Stimulated activated naive CD8-positive, alpha-beta T cell treated with anti-CD3 and anti-CD28 coated beads, Interleukin-15, Interleukin-2, amounts not matched to agents 100 U/mL and 50 U/mL, for 24 hours (primary cell): Measurements from ENCODE around the gene RPS10.

ENCODE experiments used
- ATAC-seq: fragments of 150-1000 bp; cut with Tn5 transposase; one replicate; pipeline ENCODE4 v1.10.0; 2021
- DNase-seq: peaks from one replicate; pipeline ENCODE4 v3.0.0; 2021

RPS10 gene

DNA sequence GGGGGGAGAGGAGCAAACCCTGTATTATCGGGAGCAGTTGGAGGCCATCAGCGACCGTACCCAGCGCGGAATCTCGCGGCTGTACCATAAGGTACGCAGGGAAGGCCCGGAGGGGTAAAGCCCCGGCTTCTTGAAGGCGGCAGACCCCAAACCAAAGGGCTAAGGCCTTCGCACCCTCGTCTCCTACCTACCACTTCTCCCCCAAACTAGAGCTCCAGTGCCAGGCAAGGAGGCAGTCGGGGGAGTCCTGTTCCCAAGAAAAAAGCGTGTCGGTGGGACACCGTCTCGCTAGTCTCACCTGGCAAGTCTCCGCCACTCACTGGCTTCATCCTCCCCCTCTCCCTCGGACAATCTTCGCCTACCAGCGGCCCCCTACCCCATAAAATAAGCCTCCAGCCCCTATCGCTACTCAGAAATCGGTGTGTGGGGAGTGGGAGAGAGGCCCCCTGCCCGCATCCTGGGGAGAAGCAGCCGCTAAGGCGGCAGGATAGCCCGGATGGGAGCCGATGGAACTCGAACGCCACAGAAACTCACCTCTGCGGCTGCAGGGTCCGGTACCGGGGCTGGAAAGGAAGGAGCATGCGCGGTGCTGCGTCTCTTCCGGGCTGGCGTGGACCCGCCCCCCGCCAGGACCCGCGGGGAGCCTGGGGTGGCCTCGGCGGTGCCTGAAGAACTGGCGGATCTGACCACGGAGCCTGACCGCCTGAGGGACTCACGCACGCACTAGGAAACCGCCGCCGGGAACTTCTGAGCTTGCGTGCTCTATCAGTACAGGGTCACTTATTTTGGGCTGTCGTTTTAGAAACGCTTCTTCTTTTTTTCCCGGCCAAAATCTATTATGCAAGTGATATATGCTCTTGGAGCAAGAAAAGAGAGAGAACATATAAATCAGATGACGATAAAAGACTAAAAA is at the start of gene RPS10:
Gene RPS10, minus strand, starts transcription at position 572 of the 913 bp plus-strand sequence. CDS start 848 bp downstream, outside the sequence.
- peak; percentile 91 for ATAC-seq
- peak; percentile 96 for DNase-seq

DNA sequence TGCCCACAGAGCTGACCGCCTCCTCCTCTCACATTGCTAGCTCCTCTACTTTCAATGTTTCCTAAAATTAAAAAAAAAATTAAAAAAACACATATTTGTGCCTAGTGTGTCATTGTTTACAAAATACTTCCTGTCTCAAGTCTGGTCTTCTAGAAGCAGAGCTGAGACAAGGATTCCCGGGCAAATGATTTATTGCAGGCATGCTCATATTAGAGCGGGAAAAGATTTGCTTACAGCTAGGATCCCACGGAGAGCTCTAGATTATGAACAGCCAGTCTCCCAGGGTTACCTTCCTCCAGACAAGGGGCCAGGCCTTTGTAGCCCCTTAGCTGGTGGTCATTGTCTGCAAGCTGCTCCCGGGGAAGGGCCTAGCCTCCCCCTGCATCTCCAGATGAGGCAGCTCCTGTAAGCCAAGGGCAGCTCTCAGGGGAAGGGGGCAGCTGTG is 49.4 kb upstream of the RPS10 start:
- no peak for DNase-seq
- ATAC-seq: no peak

DNA sequence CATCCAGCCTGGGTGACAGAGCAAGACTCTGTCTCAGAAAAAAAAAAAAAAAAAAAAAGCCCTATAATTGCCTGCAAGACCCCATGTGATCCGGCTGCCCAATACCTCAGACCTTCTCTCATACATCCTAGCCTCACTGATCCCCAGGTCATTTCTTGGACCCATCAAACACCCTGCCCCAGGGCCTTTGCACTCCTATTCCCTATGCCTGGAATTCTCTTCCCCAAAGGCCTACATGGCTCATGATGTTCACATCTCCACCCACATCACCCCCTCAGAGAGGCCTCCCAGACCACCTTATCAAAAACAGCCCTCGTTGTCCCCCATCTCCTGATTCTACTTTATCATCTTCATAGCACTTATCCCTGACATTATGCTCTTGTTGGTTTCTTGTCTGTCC is 48.9 kb upstream of the RPS10 start:
- no peak for DNase-seq
- ATAC-seq: no peak

DNA sequence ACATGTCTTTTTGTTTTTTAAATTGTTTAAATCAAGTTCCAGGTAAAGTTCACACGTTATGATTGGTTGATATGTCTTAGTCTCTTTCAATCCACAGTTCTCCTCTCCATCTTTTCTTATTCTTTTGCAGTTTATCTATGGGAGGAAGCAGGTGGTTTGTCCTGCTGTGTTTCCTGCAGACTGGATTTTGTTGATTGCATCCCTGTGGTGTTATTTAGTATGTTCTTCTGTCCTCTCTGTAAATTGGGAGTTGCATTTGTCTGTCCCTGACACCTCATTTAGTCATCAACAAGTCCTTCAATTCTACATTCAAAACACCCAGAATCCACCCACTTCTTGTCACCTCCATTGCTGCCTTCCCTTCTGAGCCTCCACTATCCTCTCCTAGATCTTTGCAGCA is 48.1 kb upstream of the RPS10 start:
- DNase-seq (no peak), ATAC-seq (no peak)

DNA sequence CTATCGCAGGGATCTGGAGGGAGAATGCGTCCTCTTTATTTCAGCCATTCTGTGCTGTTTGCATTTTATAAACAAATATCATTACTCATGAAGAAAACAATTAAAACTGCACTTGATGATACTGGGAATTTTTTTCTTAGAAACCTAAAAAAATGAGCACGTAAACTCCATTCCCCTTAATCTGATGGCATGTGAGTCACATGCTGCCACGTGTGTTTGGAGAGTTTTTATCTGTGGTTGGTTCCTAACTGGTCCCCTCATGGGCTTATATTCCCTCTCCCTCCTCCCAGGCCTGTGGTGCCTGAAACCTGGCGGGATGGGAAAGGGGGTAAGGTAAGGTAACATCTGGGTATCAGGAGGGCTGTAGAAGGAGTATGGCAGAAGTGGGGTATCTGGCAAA is 46.6 kb upstream of the RPS10 start:
- ATAC-seq: no peak

DNA sequence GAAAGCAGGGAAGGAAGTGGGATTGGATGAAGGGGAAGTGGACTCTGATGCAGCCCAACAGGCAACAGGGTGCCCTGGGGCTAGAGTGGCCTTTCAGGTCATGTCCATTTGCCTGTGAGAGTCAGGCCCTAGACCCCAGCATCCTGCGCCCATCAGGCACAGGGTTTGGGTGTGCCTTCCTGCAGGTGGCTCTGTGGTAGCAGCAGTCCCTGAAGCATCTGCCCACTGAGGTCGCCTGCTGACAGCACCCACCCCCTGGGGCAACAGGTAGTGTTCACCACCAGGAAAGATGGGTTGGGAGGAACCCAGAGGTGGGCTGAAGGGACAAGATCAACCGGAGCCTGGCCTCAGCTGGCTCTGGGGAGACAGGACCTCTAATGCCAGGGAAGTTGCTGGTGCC is 43.6 kb upstream of the RPS10 start:
- ATAC-seq (no peak), DNase-seq (no peak)

More for the DNA sequence above, 46.6 kb upstream of the RPS10 start:
- DNase-seq: no peak

DNA sequence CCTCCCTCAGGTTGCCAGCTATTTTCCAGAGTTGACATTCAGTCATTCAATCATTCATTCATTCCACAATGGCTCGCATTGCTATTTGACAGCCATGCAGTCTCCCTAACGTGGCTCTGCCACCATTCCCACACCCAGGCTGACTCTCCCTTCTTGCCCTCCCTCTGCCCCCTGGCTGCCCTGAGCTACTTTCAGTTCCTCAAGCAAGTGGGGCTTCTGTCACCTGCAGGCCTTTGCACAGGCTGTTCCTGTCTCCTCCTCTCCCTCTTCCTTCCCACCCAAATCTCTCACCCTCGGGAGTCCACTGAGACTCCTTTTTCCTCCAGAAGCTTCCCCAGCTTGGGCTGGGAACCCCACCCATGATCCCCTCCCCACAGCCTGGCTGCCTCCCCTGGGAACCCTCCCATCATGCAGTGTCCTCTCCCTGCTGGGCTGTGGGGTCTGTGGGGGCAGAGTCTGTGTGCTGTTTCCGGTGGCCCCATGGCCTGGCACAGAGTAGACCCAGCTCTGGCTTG is 42.6 kb upstream of the RPS10 start:
- DNase-seq (no peak), ATAC-seq (no peak)

DNA sequence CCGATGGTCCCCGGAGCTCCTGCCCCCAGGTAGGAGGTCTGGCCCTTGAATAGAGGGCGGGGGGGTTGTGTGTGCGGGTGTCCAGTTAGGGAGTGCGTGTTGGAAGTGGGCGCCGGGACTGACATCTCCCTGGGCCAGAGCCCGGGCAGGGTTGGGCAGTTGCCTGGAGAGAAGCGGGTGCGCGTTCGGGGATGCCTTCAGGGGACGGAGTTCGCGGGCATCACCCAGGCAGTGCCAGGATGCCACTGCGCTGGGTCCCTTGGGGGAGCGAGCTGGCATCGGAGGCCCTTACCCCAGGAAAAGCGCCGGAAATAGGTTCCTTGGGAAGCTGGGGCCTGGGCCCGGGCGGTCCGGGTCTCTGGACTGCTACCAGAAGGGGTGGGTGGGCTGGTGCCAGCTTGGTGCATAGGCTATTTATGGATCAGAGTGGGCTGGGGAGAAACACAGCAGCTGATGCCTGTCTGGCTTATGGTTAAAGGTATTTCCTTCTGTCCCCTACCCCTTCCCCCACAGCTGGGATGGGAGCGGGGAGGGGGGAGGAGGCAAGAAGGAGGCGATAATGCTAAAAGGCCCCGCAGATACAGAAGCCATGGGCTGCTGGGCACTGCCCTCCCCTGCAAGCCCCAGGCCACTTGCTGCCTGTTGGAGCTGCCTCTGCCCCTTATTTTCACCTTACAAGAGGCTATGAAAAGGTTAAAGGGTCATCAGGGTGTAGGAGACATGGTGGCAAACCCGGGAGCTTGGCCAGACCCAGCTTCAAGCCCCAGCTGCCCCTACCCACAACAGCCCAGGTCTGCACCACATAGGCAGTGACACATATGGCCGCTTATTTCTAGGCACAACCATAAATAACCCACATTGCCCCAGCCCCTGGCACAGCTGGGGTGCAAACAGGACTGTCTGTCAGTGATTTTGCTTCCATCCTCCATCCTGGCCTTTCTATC is 40.6 kb upstream of the RPS10 start:
- ATAC-seq: no peak
- DNase-seq: no peak

DNA sequence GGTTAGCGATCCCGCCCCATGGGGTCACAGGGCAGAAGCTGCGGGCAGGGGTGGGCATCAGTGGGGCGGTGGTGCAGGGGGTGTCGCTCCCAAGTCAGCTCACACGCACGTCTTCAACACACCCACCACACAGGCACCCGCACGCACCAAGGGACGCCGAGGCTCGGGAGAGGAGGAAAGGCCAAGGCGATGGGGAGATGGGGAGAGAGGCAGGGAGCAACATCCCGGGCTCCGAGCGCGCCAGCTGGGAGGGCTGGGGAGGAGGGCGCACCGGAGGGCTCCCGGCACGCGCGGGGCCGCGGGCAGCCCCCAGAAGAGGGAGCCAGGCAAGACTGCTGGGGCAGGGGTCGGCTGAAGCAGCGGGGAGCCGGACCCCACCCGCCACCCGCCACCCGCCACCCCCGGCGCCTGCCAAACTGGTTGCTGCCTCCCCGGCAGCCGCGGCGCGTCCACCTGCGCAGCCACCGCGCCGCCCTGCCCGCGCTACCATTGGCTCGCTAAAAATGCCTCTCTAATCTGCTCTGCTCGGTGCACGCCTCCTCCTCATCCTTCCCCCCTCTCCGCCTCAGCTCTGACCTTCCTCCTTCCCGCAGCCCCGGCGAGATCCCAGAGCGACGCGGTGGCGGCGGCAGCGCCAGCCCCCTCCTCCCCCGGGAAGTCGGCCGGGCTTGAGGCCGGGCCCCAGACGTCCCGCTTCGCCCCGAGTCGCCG is 39.8 kb upstream of the RPS10 start, which contains the start of gene PACSIN1:
Gene PACSIN1, plus strand, starts transcription at position 546 of the 711 bp plus-strand sequence. CDS start 60,230 bp downstream, outside the sequence.
- peak; percentile 21 for DNase-seq
- no peak for ATAC-seq

DNA sequence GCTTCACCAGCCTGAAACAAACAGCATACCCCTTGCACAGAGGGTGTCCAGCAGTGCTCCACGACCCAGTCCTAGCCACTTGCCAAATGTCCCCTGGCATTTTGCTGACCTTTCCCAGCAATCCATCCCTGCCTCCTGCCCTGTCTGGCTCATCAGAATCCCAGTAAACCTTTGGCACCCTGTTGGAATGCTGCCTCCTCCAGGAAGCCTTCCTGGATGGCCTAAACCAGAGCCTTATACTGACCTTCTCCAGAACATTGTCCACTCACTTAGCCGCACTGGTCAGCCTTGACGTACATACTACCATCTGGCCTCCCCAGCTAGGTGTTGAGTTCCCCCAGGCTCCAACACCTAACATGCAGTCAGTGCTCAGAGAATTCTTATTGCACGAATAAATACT is 38.0 kb upstream of the RPS10 start:
- no peak for ATAC-seq

DNA sequence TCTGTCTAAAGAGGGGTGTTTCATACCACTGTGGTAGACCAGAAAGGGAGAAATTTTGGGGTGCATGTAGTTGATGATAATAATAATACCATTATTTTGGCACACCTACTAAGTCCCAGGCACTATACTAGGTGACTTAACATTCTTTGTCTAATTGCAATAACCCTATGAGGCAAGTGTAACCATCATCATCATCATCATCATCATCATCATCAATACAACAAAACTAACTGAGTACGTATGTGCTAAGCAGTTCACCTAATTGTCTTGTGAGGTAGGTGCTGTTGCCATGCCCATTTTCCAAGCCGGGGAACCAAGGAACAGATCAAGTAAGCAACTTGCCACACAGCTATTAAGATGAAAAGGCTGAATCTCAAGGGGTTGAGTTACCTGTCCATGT is 37.4 kb upstream of the RPS10 start:
- ATAC-seq (no peak), DNase-seq (no peak)

More for the DNA sequence above, 38.0 kb upstream of the RPS10 start:
- no peak for DNase-seq

DNA sequence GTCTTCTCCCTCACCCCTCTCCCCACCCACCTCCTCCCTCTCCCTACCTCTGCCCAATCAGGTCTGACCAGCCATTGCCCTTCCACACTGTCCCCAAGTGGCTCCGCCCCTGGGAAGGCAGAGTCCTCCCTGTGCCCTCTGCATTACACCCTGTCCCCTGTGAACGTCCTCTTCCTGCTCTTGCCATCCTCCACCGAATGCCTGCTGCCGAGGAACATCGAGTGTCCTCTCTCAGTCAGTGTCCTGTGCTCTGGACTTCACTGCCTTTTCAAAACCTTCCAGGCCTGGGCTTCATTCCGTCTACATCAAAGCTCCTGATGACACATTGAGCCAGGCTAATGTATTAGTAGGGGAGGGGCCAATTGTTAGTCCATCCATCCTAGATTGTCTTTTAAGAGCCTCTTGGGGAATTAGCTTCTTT is 36.7 kb upstream of the RPS10 start:
- DNase-seq (no peak), ATAC-seq (no peak)

DNA sequence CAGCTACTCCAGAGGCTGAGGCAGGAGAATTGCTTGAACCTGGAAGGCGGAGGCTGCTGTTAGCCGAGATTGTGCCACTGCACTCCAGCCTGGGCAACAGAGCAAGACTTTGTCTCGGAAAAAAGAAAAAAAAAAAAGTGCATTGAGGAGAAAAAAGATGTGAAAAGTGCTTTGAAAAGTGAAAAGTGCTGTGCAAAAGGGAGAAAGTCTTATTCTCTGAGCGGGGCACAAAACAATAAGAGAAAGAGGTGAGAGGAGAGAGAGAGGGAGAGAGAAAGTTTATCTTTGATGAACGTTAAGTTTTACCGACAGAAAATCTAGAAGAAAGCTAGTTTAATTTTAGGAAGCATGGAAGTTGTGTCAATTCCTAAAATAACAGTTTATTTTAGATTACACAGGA is 36.1 kb upstream of the RPS10 start:
- DNase-seq (no peak), ATAC-seq (no peak)

DNA sequence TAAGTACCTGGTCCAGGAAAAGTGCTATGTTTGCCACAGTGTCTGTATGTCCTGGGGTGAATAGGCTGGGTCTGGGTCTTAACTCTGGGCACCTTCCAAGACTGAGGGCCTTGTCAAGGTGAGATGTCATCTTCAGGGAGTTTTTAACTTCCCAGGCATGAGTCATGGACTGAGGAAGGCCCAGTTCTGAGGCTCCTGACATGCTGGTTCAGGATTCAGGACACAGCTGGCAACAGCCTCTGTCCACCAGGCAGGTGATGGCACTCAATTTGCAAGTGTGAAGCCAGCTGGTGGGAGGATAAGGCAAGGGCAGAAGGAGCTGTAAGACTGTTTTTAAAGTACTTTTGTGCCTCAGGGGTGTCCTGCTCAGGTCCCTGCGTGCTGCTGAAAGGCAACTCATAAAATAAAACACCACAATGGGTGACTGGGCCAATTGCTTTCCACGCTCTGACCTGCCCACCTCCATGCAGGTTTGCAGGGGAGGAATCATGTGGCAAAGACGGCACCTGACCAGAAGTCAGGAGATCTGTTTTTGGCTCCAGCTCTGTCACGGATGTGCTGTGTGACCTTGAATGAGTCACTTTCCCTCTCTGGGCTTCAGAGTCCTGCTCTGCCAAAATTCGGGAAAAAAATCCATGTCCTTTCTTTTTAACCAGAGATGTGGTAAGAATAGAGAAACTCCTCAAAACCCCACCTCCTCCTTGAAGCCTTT is 35.1 kb upstream of the RPS10 start:
- DNase-seq (no peak), ATAC-seq (no peak)

DNA sequence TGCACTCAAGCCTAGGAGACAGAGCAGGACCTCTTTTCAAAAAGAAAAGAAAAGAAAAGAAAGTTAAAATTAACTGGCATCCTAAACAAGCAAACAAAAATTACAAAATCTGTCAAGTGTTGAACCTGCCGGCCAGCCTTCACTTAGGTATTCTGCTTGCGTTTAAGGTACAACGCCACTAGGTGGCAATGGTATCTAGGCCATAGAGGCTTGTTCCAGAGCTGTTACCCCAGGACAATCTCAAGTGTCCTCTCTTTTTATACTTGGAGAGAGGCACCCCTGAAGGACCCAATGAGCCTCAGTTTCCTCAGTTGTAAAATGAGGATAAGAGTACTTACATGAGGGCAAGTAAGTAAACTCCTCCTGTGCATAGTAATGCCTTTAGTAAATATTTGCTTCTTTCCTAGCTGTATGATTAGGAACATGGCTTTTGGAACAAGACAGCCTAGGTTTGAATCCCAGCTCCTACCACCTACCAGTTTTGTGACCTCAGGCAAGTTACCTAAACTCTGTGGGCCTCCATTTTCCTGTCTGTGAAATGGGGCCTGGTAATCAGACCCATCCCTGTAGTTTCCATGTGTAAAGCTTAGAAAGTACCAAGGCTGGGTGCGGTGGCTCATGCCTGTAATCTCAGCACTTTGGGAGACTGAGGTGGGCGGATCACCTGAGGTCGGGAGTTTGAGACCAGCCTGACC is 34.2 kb upstream of the RPS10 start:
- DNase-seq (peak; percentile 44), ATAC-seq (peak; percentile 67)

DNA sequence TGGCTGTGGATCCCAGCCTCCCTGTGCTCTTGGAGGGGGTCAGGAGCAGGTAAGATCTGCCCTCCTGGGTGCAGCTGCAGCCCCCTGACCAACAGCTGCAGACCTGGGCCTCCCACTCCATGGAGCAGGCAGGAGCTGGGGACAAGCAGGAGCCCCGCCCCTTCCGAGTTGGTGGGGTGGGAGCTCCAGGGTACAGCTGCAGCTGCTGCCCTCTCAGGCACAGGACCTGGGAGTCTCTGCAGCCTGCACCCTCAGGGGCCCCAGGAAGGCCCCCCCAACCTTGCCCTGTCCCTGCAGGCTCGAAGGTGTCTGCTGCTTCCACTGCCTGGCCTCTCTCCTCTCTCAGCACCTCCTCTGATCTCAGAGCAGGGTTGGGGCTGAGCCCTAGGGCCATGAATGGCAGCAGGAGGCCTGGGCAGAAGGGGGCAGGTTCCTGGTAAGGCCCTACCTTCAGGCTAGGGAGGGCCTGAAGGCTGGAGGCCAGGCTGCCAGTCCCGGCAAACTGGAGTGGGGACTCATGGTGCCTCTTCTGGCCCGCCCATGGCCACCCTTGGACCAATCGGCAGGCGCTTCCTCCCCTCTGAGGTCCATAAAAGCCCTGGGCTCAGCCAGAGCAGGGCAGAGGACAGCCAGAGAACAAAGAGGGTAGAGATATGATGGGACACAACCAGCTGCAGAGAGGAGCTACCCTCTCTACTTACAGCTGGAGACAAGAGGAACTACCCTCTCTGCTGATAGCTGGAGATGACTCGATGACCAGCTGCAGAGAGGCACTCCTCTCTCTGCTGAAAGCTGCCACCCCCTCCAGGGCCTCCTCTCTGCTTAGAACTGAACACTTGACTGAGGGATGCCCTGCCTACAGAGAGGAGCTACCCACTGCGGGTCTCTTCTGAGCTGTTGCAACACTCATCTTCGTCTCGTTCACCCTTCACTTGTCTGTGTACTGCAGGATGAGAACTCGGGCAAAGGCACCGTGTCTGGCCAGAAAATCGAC is 32.2 kb upstream of the RPS10 start:
- DNase-seq: no peak
- ATAC-seq: no peak

DNA sequence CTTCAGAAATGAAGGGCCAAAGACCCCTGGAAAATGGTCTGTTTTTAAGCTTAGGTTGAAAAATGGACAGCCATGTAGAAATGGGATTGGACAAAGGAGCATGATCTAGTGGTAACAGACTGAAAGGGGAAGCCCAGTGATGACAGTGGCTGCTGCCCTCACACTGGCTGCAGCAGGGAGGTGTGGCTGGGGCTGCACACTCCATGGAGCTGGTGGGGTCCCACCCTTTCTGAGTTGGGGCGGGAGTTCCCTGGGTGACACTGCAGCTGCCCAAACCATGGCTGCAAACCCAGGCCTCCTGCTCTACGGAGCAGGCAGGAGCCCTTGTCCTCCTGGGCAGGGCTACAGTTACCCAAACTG is 31.5 kb upstream of the RPS10 start:
- no peak for DNase-seq

DNA sequence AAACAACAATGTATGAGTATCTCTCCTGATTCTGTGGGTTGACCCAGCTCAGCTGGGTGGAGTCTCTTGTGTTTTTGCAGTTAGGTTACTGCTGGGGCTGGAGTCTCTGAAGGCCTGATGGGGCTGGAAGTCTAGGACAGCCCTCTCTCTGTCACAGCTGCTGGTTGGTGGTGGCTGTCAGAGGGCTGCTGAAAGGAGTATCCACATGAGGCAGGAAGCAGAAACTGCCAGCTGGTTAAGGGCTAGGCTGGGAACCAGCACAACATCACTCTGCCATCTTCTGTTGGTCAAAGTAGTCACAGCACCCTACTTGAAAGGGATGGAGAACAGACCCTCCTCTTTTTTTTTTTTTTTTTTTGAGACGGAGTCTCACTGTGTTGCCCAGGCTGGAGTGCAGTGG is 30.0 kb upstream of the RPS10 start:
- ATAC-seq: no peak
- DNase-seq: no peak

More for the DNA sequence above, 31.5 kb upstream of the RPS10 start:
- no peak for ATAC-seq

DNA sequence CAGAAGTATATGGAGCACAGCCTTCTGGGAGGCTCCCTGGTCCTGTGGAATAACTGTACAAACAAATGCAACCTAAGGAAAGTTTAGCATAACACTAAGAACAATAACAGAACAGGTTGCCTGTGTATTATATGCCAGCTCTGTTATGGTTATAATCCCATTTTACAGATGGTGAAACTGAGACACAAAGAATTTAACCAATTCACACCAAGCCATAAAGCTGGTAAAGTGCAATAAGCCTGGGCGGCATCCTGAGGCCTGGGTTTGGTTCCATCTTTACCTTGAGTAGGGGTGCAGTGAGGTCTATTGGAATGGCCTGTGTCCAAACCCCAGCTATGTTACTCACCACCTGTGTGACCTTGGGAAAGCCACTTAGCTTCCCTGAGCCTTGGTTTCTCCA is 25.3 kb upstream of the RPS10 start:
- no peak for ATAC-seq
- no peak for DNase-seq
